G401.6 (cell line): ENCODE results near the gene EARS2.
"Not testable (repeated sequence)": the region's sequence is repeated elsewhere in the genome, so short reads cannot be mapped to it uniquely, and the experiment has no call there.

Experiments
- FAIRE-seq: peaks from 2 replicates; lab custom pipeline; 2012; peaks lifted over from hg19 to GRCh38; lab: Jason Lieb, UNC

The EARS2 gene

GRCh38 chr16:23556881-23557778, at the start of gene EARS2, which contains the start of gene UBFD1:
Gene EARS2, minus strand, starts transcription at chr16:23557350. Its CDS starts 7 bp downstream, at chr16:23557343.
Gene UBFD1, plus strand, starts transcription at chr16:23557727. Its CDS starts 16 bp downstream, at chr16:23557743.
- FAIRE-seq: peak; percentile 97

- FAIRE-seq: no peak
These were observed 40.0 kb upstream of the EARS2 start for GRCh38 chr16:23597003-23597756.

- FAIRE-seq: no peak
These were observed 39.0 kb upstream of the EARS2 start, which contains the start of gene NDUFAB1 for GRCh38 chr16:23595951-23596720. Gene NDUFAB1, minus strand, starts transcription at chr16:23596316. Its CDS starts 26 bp downstream, at chr16:23596290.

- FAIRE-seq: no peak
These were observed 38.2 kb upstream of the EARS2 start for GRCh38 chr16:23595246-23595950.

- no peak for FAIRE-seq
These were observed 37.0 kb upstream of the EARS2 start for GRCh38 chr16:23594186-23594585.

GRCh38 chr16:23590181-23590580, 33.0 kb upstream of the EARS2 start:
- FAIRE-seq: no peak

GRCh38 chr16:23587726-23588125, 30.6 kb upstream of the EARS2 start:
- no peak for FAIRE-seq

GRCh38 chr16:23584186-23585076, 27.3 kb upstream of the EARS2 start:
- FAIRE-seq: no peak

GRCh38 chr16:23583271-23583670, 26.1 kb upstream of the EARS2 start:
- not testable (repeated sequence) for FAIRE-seq

- no peak for FAIRE-seq
These were observed 24.6 kb upstream of the EARS2 start for GRCh38 chr16:23581764-23582163.

- FAIRE-seq: no peak
These were observed 23.2 kb upstream of the EARS2 start for GRCh38 chr16:23580391-23580790.

- FAIRE-seq: no peak
These were observed 22.2 kb upstream of the EARS2 start for GRCh38 chr16:23579371-23579770.

GRCh38 chr16:23578101-23578830, 21.1 kb upstream of the EARS2 start:
- FAIRE-seq: no peak

GRCh38 chr16:23577493-23577892, 20.3 kb upstream of the EARS2 start:
- FAIRE-seq: no peak

- peak; percentile 53 for FAIRE-seq
These were observed 18.7 kb upstream of the EARS2 start for GRCh38 chr16:23575834-23576233.

GRCh38 chr16:23573817-23574216, 16.7 kb upstream of the EARS2 start:
- no peak for FAIRE-seq

- FAIRE-seq: no peak
These were observed 15.2 kb upstream of the EARS2 start for GRCh38 chr16:23572394-23572793.

GRCh38 chr16:23571895-23572294, 14.7 kb upstream of the EARS2 start:
- FAIRE-seq: no peak

GRCh38 chr16:23570992-23571632, 14.0 kb upstream of the EARS2 start:
- no peak for FAIRE-seq
